KOPT-K1 (cell line): ENCODE results near the gene NINL.
"Not testable (repeated sequence)": the region's sequence is repeated elsewhere in the genome, so short reads cannot be mapped to it uniquely, and the experiment has no call there.

Source experiments
- H3K27ac ChIP-seq: fragments of 200-600 bp; sonication (generic); 2 replicates; pipeline ENCODE4 v1.5.1; 2016; ENCODE audit warnings: antibody characterized with exemption, mild to moderate bottlenecking, low read depth, low read length; ENCODE audit not compliant: poor library complexity, severe bottlenecking
- H3K36me3 ChIP-seq: fragments of 200-600 bp; sonication (generic); 2 replicates; pipeline ENCODE4 v1.5.1; 2017; ENCODE audit warnings: antibody characterized with exemption, mild to moderate bottlenecking, low read length, moderate library complexity; ENCODE audit not compliant: insufficient read depth
- H3K9me3 ChIP-seq: fragments of 200-600 bp; sonication (generic); 2 replicates; pipeline ENCODE4 v1.5.1; 2017; ENCODE audit warnings: antibody characterized with exemption, low read length, mild to moderate bottlenecking; ENCODE audit not compliant: insufficient read depth, poor library complexity, severe bottlenecking

Gene NINL

GRCh38 chr20:25574411-25574810, 10.9 kb downstream of the NINL start:
- Histone ChIP-seq H3K27ac (no peak overlapping the region), H3K36me3 (peaks cover 75% of the 10 kb centered on the region), H3K9me3 (no peaks in the 10 kb centered on the region)

GRCh38 chr20:25573288-25574251, 11.8 kb downstream of the NINL start:
- no peaks in the 10 kb centered on the region for H3K9me3 ChIP-seq
- peaks cover 73% of the 10 kb centered on the region for H3K36me3 ChIP-seq
- H3K27ac ChIP-seq, result no peak overlapping the region

- Histone ChIP-seq H3K36me3 (peaks cover 65% of the 10 kb centered on the region), H3K27ac (no peak overlapping the region), H3K9me3 (no peaks in the 10 kb centered on the region)
Measured at GRCh38 chr20:25571817-25572216, 13.5 kb downstream of the NINL start.

GRCh38 chr20:25571240-25571639, 14.1 kb downstream of the NINL start:
- Histone ChIP-seq H3K27ac (no peak overlapping the region), H3K36me3 (peaks cover 65% of the 10 kb centered on the region), H3K9me3 (no peaks in the 10 kb centered on the region)

GRCh38 chr20:25570148-25570530, 15.2 kb downstream of the NINL start:
- Histone ChIP-seq H3K27ac (no peak overlapping the region), H3K36me3 (peaks cover 57% of the 10 kb centered on the region), H3K9me3 (no peaks in the 10 kb centered on the region)

GRCh38 chr20:25567286-25567685, 18.0 kb downstream of the NINL start:
- no peak overlapping the region for H3K27ac ChIP-seq
- H3K9me3 ChIP-seq, result peaks cover 19% of the 10 kb centered on the region
- peaks cover 54% of the 10 kb centered on the region for H3K36me3 ChIP-seq

- Histone ChIP-seq H3K27ac (no peak overlapping the region), H3K36me3 (peaks cover 54% of the 10 kb centered on the region), H3K9me3 (peaks cover 19% of the 10 kb centered on the region)
Measured at GRCh38 chr20:25566821-25567220, 18.5 kb downstream of the NINL start.

- no peak overlapping the region for H3K27ac ChIP-seq
- peaks cover 46% of the 10 kb centered on the region for H3K36me3 ChIP-seq
- H3K9me3 ChIP-seq, result peaks cover 19% of the 10 kb centered on the region
Measured at GRCh38 chr20:25565578-25566157, 19.7 kb downstream of the NINL start.

GRCh38 chr20:25563876-25564275, 21.5 kb downstream of the NINL start:
- Histone ChIP-seq H3K9me3 (peaks cover 19% of the 10 kb centered on the region), H3K36me3 (peaks cover 48% of the 10 kb centered on the region), H3K27ac (no peak overlapping the region)

- Histone ChIP-seq H3K36me3 (peaks cover 48% of the 10 kb centered on the region), H3K27ac (no peak overlapping the region), H3K9me3 (peaks cover 19% of the 10 kb centered on the region)
Measured at GRCh38 chr20:25563362-25563761, 22.0 kb downstream of the NINL start.

GRCh38 chr20:25561771-25562170, 23.6 kb downstream of the NINL start:
- H3K36me3 ChIP-seq, result peaks cover 52% of the 10 kb centered on the region

GRCh38 chr20:25553819-25554296, 31.5 kb downstream of the NINL start:
- no peaks in the 10 kb centered on the region for H3K9me3 ChIP-seq
- H3K27ac ChIP-seq, result no peak overlapping the region
- peaks cover 31% of the 10 kb centered on the region for H3K36me3 ChIP-seq

More at GRCh38 chr20:25561771-25562170, 23.6 kb downstream of the NINL start:
- H3K9me3 ChIP-seq, result peaks cover 19% of the 10 kb centered on the region
- not testable (repeated sequence) for H3K27ac ChIP-seq

- Histone ChIP-seq H3K9me3 (no peaks in the 10 kb centered on the region), H3K27ac (no peak overlapping the region), H3K36me3 (peaks cover 26% of the 10 kb centered on the region)
Measured at GRCh38 chr20:25552977-25553376, 32.4 kb downstream of the NINL start.

- H3K36me3 ChIP-seq, result peaks cover 20% of the 10 kb centered on the region
- no peaks in the 10 kb centered on the region for H3K9me3 ChIP-seq
- no peak overlapping the region for H3K27ac ChIP-seq
Measured at GRCh38 chr20:25551413-25552215, 33.7 kb downstream of the NINL start.
